Measurements from ENCODE around the gene CMYA5.

Gene CMYA5

DNA sequence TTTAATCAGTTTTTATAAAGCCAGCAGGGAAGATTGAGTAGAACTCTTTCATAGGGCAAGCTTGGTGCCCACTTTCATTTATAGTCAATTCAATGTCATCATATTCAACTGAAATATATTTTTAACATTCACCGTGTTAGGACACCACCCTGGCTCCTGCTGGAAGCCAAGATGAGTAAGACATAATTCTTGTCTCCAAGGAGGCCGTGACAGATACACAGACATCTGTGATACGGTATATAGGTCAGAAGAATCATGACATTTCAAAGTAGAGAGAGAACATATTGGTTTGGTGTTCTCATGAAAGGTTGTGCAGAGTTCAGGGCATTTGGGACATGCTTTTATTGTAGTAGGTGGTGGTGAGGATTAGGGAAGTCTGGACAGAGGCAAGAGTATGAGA lies 120.1 kb downstream of the CMYA5 start:
- Histone ChIP-seq H3K27me3 (peaks cover 6% of the 10 kb centered on the region), H3K27ac (no peak overlapping the region), H3K36me3 (no peaks in the 10 kb centered on the region), H3K4me1 (ENCODE audit: control insufficient read depth in 1 of 2, insufficient read depth in 1 of 2, low read depth in 1 of 2, low read length in 1 of 2) (no peaks in the 10 kb centered on the region), H3K9me3 (no peaks in the 10 kb centered on the region), H3K4me3 (ENCODE audit: low read depth in 1 of 2, low read length in 1 of 2) (no peak overlapping the region)
- TF ChIP-seq, protein P1, sequence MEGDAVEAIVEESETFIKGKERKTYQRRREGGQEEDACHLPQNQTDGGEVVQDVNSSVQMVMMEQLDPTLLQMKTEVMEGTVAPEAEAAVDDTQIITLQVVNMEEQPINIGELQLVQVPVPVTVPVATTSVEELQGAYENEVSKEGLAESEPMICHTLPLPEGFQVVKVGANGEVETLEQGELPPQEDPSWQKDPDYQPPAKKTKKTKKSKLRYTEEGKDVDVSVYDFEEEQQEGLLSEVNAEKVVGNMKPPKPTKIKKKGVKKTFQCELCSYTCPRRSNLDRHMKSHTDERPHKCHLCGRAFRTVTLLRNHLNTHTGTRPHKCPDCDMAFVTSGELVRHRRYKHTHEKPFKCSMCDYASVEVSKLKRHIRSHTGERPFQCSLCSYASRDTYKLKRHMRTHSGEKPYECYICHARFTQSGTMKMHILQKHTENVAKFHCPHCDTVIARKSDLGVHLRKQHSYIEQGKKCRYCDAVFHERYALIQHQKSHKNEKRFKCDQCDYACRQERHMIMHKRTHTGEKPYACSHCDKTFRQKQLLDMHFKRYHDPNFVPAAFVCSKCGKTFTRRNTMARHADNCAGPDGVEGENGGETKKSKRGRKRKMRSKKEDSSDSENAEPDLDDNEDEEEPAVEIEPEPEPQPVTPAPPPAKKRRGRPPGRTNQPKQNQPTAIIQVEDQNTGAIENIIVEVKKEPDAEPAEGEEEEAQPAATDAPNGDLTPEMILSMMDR (IDR thresholded peaks at IDR 0.05) = no peak

DNA sequence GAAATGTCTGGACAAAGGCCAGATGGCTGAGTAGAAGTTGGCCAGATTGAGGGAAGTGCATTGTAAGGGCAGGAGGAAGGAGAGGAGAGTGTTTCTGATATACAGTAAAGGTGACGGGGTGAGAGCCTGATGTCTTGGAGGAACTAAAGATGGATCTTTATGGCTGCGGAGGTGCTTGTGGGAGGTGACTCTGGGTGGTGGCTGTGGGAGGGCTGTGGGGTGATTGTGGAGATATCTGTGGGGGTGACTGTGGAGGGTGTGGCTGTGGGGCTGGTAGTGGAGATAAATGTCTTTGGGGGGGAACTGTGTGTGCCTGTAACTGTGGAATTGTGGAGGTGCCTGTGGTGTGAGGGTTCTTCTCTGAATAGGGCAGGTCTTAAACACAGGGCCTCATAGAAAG lies 121.4 kb downstream of the CMYA5 start:
- Histone ChIP-seq H3K9me3 (no peaks in the 10 kb centered on the region), H3K27me3 (peaks cover 6% of the 10 kb centered on the region), H3K36me3 (no peaks in the 10 kb centered on the region), H3K4me1 (ENCODE audit: control insufficient read depth in 1 of 2, insufficient read depth in 1 of 2, low read depth in 1 of 2, low read length in 1 of 2) (no peaks in the 10 kb centered on the region), H3K27ac (no peak overlapping the region), H3K4me3 (ENCODE audit: low read depth in 1 of 2, low read length in 1 of 2) (no peak overlapping the region)
- TF ChIP-seq, protein P1 (IDR thresholded peaks at IDR 0.05) = no peak

GRCh38 chr5:79811904-79812303 lies 122.3 kb downstream of the CMYA5 start:
- Histone ChIP-seq H3K9me3 (no peaks in the 10 kb centered on the region), H3K27ac (no peak overlapping the region), H3K4me3 (ENCODE audit: low read depth in 1 of 2, low read length in 1 of 2) (no peak overlapping the region), H3K27me3 (peaks cover 6% of the 10 kb centered on the region), H3K4me1 (ENCODE audit: control insufficient read depth in 1 of 2, insufficient read depth in 1 of 2, low read depth in 1 of 2, low read length in 1 of 2) (no peaks in the 10 kb centered on the region), H3K36me3 (no peaks in the 10 kb centered on the region)
- TF ChIP-seq, protein P1 (IDR thresholded peaks at IDR 0.05) = no peak

DNA sequence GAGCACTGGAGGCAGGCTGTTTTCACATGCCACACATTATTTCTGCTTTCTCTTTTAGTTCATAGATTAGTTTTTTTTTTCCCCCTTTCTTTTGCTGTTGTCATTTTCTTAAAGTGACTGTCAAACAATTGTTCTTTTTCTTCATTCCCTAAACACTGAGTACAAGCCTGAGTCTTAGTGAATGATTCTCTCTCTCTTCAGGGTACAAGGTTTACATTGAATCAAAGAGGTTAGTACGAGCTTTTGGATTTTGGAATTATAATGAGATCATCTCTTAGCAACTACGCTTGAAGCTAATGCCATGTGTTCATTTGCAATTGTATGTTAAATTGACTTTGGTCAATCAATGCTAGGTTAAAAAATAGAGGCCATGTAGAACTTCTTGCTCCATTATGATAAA lies 125.1 kb downstream of the CMYA5 start:
- TF ChIP-seq, protein P1 (IDR thresholded peaks at IDR 0.05) = no peak
- no peak overlapping the region for H3K4me3 ChIP-seq (ENCODE audit: low read depth in 1 of 2, low read length in 1 of 2)
- H3K4me1 ChIP-seq (ENCODE audit: control insufficient read depth in 1 of 2, insufficient read depth in 1 of 2, low read depth in 1 of 2, low read length in 1 of 2) = no peaks in the 10 kb centered on the region
- H3K36me3 ChIP-seq = no peaks in the 10 kb centered on the region
- no peaks in the 10 kb centered on the region for H3K9me3 ChIP-seq
- H3K27ac ChIP-seq = no peak overlapping the region
- H3K27me3 ChIP-seq = peaks cover 6% of the 10 kb centered on the region

GRCh38 chr5:79816014-79816413 lies 126.4 kb downstream of the CMYA5 start:
- no peaks in the 10 kb centered on the region for H3K4me1 ChIP-seq (ENCODE audit: control insufficient read depth in 1 of 2, insufficient read depth in 1 of 2, low read depth in 1 of 2, low read length in 1 of 2)
- H3K27ac ChIP-seq = no peak overlapping the region
- H3K36me3 ChIP-seq = no peaks in the 10 kb centered on the region
- no peak overlapping the region for H3K4me3 ChIP-seq (ENCODE audit: low read depth in 1 of 2, low read length in 1 of 2)
- TF ChIP-seq, protein P1 (IDR thresholded peaks at IDR 0.05) = no peak
- H3K27me3 ChIP-seq = peaks cover 6% of the 10 kb centered on the region
- no peaks in the 10 kb centered on the region for H3K9me3 ChIP-seq

- H3K27ac ChIP-seq = no peak overlapping the region
- peaks cover 5% of the 10 kb centered on the region for H3K27me3 ChIP-seq
- no peaks in the 10 kb centered on the region for H3K4me1 ChIP-seq (ENCODE audit: control insufficient read depth in 1 of 2, insufficient read depth in 1 of 2, low read depth in 1 of 2, low read length in 1 of 2)
- TF ChIP-seq, protein P1 (IDR thresholded peaks at IDR 0.05) = no peak
- H3K36me3 ChIP-seq = no peaks in the 10 kb centered on the region
- no peak overlapping the region for H3K4me3 ChIP-seq (ENCODE audit: low read depth in 1 of 2, low read length in 1 of 2)
- no peaks in the 10 kb centered on the region for H3K9me3 ChIP-seq
Observed at GRCh38 chr5:79820648-79821047, 131.0 kb downstream of the CMYA5 start.

Data from neutrophil (primary cell).